CD4-positive, alpha-beta T cell (primary cell): ENCODE results near the gene PLA2G1B. TPM values are rescaled to one million over a fixed set of nuclear protein-coding genes. Genes with fewer than 3 reads are reported as not detected.

ENCODE experiments used
- ATAC-seq: fragments of 200-7000 bp; cut with Tn5 transposase; one replicate; pipeline ENCODE4 v1.10.0; 2022; ENCODE audit warnings: mild to moderate bottlenecking; ENCODE audit not compliant: poor library complexity
- CTCF ChIA-PET: fragments of 350-600 bp; sonication (Branson Sonifier 250); formaldehyde crosslinking; loops from one replicate; lab custom pipeline; 2021; ENCODE audit warnings: antibody characterized with exemption, inconsistent platforms; lab: Charles Lee
- POLR2A ChIA-PET: fragments of 350-600 bp; sonication (Branson Sonifier 250); formaldehyde crosslinking; loops from one replicate; lab custom pipeline; 2021; ENCODE audit warnings: antibody characterized with exemption, inconsistent platforms; lab: Charles Lee
- DNase-seq, 14 experiments: peaks; one replicate each; pipeline ENCODE4 v3.0.0-alpha.2; 2013 to 2020; ENCODE audit warnings: mixed read lengths in 2 of 14
- H3K27ac ChIP-seq, 2 donors: one replicate each; pipeline versions ENCODE4 v1.5.1 to v1.7.0; 2013; ENCODE audit warnings: low read length in 2 of 2, low read depth in 1 of 2, mild to moderate bottlenecking in 1 of 2
- H3K27me3 ChIP-seq, 2 experiments: 1 replicate in 1 of 2; 2 replicates in 1 of 2; pipeline versions ENCODE4 v1.6.1 to v1.7.0; 2013; ENCODE audit warnings: low read length in 2 of 2, control low read depth in 1 of 2, mild to moderate bottlenecking in 1 of 2, moderate library complexity in 1 of 2; ENCODE audit not compliant: insufficient read depth in 2 of 2, control insufficient read depth in 1 of 2
- H3K36me3 ChIP-seq: one replicate; pipeline ENCODE4 v1.6.1; 2013; ENCODE audit warnings: low read length, control low read depth; ENCODE audit not compliant: insufficient read depth
- H3K4me1 ChIP-seq: one replicate; pipeline ENCODE4 v1.6.1; 2013; ENCODE audit warnings: low read length, control low read depth; ENCODE audit not compliant: insufficient read depth
- H3K4me3 ChIP-seq: one replicate; pipeline ENCODE4 v1.5.1; 2013; ENCODE audit warnings: mild to moderate bottlenecking, low read length, moderate library complexity
- H3K9me3 ChIP-seq, 2 experiments: 1 replicate in 1 of 2; 2 replicates in 1 of 2; pipeline versions ENCODE4 v1.6.1 to v1.7.0; 2013; ENCODE audit warnings: low read length in 2 of 2, mild to moderate bottlenecking in 2 of 2, control low read depth in 1 of 2, moderate library complexity in 1 of 2; ENCODE audit not compliant: control insufficient read depth in 1 of 2, insufficient read depth in 1 of 2
- H3K27ac Mint-ChIP-seq: one replicate; pipeline ENCODE4 v1.8.0; 2020; ENCODE audit warnings: mixed read lengths
- H3K27me3 Mint-ChIP-seq: one replicate; pipeline ENCODE4 v1.8.0; 2021; ENCODE audit warnings: mixed read lengths
- H3K36me3 Mint-ChIP-seq: one replicate; pipeline ENCODE4 v1.8.0; 2021; ENCODE audit warnings: low read depth, mixed read lengths
- H3K4me1 Mint-ChIP-seq: one replicate; pipeline ENCODE4 v1.8.0; 2021; ENCODE audit warnings: low read depth, mixed read lengths
- H3K4me3 Mint-ChIP-seq: one replicate; pipeline ENCODE4 v1.8.0; 2020; ENCODE audit warnings: mild to moderate bottlenecking, mixed read lengths
- H3K9me3 Mint-ChIP-seq: one replicate; pipeline ENCODE4 v1.8.0; 2020; ENCODE audit warnings: mixed read lengths
- intact Hi-C, 2 experiments: fragments of 100-400 bp; cut with DNase I in 1 of 2; cut with micrococcal nuclease in 1 of 2; formaldehyde crosslinking; loops; one replicate each; pipeline versions ENCODE4 v1.15.1 to v1.9.0; 2023 to 2025; cut with DNase I, micrococcal nuclease
- total RNA-seq, 174 experiments: library from RNA in 2 of 174; stranded (reverse) in 2 of 174; gene quantifications; one replicate each; pipeline ENCODE4 v1.2.3 and lab custom pipeline; 2021 to 2026
- TF ChIP-seq, protein P1 (sequence below): fragments of 200-600 bp; IDR thresholded peaks from one replicate; pipeline ENCODE4 v1.8.0; 2022; ENCODE audit warnings: antibody characterized with exemption, mild to moderate bottlenecking

The PLA2G1B gene
- total RNA-seq, 2 experiments from 2014 or later, result not detected

DNA sequence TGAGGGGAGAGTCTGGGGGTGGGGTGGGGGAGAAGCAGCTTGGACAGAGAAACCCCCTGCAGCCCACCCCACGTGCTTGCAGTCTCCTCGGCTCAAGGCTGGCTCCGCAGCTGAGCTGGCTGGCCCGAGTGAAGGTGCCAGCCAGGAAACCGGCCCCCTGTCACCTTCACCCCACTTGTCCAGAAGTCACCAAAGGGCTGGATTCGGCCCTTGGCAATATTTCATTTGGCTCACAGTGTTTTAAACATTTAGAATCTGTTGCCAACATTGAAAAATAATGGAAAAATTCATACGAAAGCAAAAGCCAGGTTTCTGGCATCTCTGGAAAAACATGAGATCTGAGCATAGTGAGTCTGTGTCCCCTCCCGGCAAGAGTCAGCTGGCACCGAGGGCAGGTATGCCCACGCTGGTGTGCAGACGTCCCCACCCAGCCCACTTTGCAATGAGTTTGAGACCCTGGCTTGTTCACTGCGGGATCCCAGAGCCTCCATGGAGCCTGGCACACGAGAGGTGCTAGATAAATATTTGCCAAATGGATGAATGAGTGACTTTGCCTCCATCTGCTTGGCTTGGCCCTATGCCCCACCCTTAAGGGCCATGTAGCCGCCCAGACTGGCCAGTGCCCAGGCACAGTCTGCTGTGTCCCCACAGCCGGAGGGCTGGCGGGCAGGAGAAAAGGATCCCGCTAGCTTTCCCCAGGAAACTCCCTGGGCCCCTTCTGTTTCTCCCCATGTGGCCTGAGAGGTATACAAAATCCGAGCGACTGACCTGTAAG is 23.2 kb upstream of the PLA2G1B start:
- TF ChIP-seq, protein P1, sequence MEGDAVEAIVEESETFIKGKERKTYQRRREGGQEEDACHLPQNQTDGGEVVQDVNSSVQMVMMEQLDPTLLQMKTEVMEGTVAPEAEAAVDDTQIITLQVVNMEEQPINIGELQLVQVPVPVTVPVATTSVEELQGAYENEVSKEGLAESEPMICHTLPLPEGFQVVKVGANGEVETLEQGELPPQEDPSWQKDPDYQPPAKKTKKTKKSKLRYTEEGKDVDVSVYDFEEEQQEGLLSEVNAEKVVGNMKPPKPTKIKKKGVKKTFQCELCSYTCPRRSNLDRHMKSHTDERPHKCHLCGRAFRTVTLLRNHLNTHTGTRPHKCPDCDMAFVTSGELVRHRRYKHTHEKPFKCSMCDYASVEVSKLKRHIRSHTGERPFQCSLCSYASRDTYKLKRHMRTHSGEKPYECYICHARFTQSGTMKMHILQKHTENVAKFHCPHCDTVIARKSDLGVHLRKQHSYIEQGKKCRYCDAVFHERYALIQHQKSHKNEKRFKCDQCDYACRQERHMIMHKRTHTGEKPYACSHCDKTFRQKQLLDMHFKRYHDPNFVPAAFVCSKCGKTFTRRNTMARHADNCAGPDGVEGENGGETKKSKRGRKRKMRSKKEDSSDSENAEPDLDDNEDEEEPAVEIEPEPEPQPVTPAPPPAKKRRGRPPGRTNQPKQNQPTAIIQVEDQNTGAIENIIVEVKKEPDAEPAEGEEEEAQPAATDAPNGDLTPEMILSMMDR, result no peak
- ATAC-seq (no peak), DNase-seq (no peak)
- Histone ChIP-seq H3K27ac (no peak overlapping the region), H3K36me3 (no peaks in the 10 kb centered on the region), H3K9me3 (no peaks in the 10 kb centered on the region), H3K4me1 (no peaks in the 10 kb centered on the region), H3K4me3 (no peak overlapping the region), H3K27me3 (peaks cover 6 to 8% of the 10 kb centered on the region in 2 experiments)
- POLR2A ChIA-PET, result no interaction called here
- no peaks in the 10 kb centered on the region for H3K4me1 Mint-ChIP-seq
- H3K27ac Mint-ChIP-seq, result no peak overlapping the region
- intact Hi-C loops, result loop anchor here (5.0 to 10.0 kb wide), 2 partner anchors 67 to 364 kb away; partner anchors contain the start of gene UNC119B (in 1 of the 2)
- H3K4me3 Mint-ChIP-seq, result no peak overlapping the region
- H3K36me3 Mint-ChIP-seq, result no peaks in the 10 kb centered on the region
- H3K9me3 Mint-ChIP-seq, result no peaks in the 10 kb centered on the region
- H3K27me3 Mint-ChIP-seq, result peaks cover 13% of the 10 kb centered on the region
- CTCF ChIA-PET, result no interaction called here

DNA sequence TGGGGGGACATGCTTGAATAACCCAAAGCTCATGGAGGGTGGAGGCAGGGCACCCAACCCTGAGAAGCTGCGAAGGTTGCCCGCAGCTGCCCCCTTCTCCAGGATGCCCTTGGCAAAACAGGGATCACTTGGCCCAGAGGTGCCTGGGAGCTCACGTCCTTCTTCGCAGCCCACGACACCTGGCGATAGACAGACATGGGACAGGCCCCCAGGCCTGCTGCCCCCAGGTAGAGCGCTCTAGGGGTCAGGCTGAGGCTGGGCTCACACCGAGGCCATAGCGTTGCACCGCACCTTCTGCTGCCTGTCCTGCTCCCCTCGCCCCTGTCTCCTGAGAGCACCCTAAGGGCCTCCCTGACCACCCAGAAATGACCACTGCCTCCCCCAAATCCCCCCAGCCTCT is 20.2 kb upstream of the PLA2G1B start:
- Mint-ChIP-seq H3K4me3 (no peak overlapping the region), H3K27me3 (peaks cover 4% of the 10 kb centered on the region), H3K27ac (no peak overlapping the region), H3K4me1 (no peaks in the 10 kb centered on the region), H3K9me3 (no peaks in the 10 kb centered on the region), H3K36me3 (no peaks in the 10 kb centered on the region)
- H3K27me3 ChIP-seq, result peaks cover 6 to 8% of the 10 kb centered on the region in 2 experiments
- TF ChIP-seq, protein P1, result no peak
- CTCF ChIA-PET, result interaction anchor here (0.5 kb wide), 1 partner anchor 132 kb away, joined by 4 read pairs; no protein-coding TSS in a partner anchor
- no peak overlapping the region for H3K4me3 ChIP-seq
- no peak for ATAC-seq
- intact Hi-C loops, result no loop called here
- no peak overlapping the region for H3K27ac ChIP-seq
- no peaks in the 10 kb centered on the region for H3K4me1 ChIP-seq
- DNase-seq, result no peak
- POLR2A ChIA-PET, result no interaction called here
- H3K36me3 ChIP-seq, result no peaks in the 10 kb centered on the region
- no peaks in the 10 kb centered on the region for H3K9me3 ChIP-seq

DNA sequence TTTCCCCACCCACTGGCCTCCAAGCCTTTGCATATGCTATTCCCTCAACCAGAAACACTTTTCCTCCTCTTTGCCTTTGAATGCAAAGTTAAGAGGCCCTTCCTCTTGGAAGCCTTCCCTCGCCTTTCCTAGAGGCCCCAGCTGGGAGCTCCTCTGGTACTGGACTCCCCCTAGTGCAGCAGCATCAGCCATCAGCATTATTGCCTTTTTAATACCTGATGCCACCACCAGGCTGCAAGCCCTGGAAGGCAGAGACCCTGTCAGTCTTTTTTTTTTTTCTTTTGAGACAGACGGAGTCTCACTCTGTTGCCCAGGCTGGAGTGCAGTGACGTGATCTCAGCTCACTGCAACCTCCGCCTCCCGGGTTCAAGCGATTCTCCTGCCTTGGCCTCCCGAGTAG is 19.1 kb upstream of the PLA2G1B start:
- no peaks in the 10 kb centered on the region for H3K36me3 Mint-ChIP-seq
- intact Hi-C loops, result no loop called here
- peaks cover 4% of the 10 kb centered on the region for H3K27me3 Mint-ChIP-seq
- Histone ChIP-seq H3K27ac (no peak overlapping the region), H3K36me3 (no peaks in the 10 kb centered on the region), H3K27me3 (peaks cover 6 to 8% of the 10 kb centered on the region in 2 experiments), H3K4me1 (no peaks in the 10 kb centered on the region), H3K9me3 (no peaks in the 10 kb centered on the region), H3K4me3 (no peak overlapping the region)
- H3K9me3 Mint-ChIP-seq, result no peaks in the 10 kb centered on the region
- DNase-seq (no peak), ATAC-seq (no peak)
- ChIA-PET POLR2A (no interaction called here), CTCF (no interaction called here)
- H3K4me3 Mint-ChIP-seq, result no peak overlapping the region
- TF ChIP-seq, protein P1, result no peak
- H3K4me1 Mint-ChIP-seq, result no peaks in the 10 kb centered on the region
- no peak overlapping the region for H3K27ac Mint-ChIP-seq
